C4-2B (cell line): ENCODE results near the gene OPN4.

Experiments used
- CTCF ChIP-seq: fragments of 450-650 bp; conservative IDR thresholded peaks from 2 replicates; pipeline ENCODE4 v1.5.1; 2017; ENCODE audit warnings: mild to moderate bottlenecking
- ZFX ChIP-seq: fragments of 450-650 bp; IDR thresholded peaks from 2 replicates; pipeline ENCODE4 v1.6.1; 2017

- TF ChIP-seq CTCF (no peak), ZFX (no peak)
These were observed 24.3 kb upstream of the OPN4 start for GRCh38 chr10:86630079-86630478.
